GM19043 (cell line): Measurements from ENCODE around the gene VPS16.
A peak's percentile ranks its signal among the peaks of the same experiment; 100 is the strongest.

Experiments
- ATAC-seq: cut with Tn5 transposase; IDR thresholded peaks from one replicate; pipeline ENCODE4 v1.9.1; 2021; ENCODE audit warnings: low read depth; ENCODE audit not compliant: unreplicated experiment

VPS16 gene

DNA sequence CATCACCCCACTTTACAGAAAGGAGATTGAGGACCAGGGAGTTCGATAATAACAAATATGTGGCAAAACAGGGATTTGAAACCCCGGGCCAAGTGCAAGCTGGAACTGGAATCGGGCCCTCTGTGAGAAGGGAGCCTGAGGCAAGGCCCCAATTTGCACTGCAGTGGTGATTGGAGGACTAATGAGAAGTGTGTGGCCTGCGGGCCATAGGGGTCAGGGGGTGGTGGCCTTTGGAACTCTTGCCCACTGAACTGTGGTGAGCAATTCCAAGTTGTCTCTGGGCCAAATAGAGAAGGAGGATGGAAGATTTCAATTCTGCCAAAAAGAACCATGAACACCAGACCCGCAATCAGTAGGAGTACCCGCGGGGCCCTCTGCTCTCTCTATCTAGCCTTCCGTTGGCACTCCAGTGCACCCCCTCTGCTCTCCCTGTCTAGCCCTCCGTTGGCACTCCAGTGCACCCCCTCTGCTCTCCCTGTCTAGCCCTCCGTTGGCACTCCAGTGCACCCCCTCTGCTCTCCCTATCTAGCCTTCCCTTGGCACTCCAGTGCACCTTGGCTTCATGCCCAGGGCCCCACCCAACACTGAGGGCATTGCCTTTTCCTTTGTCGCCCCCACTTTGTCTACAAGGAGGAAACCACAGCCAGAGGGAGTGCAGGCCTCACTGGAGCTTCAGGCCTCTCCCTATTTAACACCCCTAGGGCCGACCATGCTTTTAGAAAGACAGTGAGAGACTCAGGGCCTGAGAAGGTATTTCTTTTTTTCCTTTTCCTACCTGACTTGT is 26.7 kb downstream of the VPS16 start:
- ATAC-seq, result no peak

DNA sequence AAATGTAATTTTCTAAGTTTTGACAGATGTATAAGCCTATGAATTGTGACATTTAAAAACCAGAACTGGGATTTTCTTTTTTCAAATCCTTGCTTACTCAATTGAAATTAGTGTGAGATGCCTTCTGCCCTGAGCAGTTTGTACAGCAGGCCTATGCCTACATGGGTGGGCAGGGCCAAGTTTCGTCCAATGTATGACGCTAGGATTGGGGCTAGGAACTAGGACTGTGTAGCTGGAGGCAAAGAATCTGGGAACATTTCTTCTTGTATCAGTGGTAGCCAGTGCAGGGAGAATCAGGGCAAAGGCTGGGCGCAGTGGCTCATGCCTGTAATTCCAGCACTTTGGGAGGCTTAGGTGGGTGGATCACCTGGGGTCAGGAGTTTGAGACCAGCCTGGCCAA is 28.8 kb downstream of the VPS16 start:
- no peak for ATAC-seq

DNA sequence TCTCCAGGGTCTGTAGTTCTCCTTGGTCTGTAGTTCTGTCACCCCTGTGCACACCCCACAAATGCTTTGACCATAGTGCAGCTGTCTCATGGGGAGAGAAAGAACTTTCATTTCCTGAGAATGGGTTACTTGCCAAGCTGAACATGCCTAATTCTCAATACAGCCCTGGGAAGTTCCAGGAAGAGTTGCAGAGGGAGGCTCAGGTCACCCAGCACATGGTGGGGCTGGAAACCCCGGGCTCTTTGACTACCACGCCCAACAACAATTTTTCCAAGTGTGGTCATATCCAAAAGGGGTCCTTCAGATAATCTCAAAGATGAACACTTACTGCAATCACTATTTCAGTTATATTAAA is 30.5 kb downstream of the VPS16 start:
- no peak for ATAC-seq

- no peak for ATAC-seq
These were observed 31.3 kb downstream of the VPS16 start for GRCh38 chr20:2871661-2872458.

DNA sequence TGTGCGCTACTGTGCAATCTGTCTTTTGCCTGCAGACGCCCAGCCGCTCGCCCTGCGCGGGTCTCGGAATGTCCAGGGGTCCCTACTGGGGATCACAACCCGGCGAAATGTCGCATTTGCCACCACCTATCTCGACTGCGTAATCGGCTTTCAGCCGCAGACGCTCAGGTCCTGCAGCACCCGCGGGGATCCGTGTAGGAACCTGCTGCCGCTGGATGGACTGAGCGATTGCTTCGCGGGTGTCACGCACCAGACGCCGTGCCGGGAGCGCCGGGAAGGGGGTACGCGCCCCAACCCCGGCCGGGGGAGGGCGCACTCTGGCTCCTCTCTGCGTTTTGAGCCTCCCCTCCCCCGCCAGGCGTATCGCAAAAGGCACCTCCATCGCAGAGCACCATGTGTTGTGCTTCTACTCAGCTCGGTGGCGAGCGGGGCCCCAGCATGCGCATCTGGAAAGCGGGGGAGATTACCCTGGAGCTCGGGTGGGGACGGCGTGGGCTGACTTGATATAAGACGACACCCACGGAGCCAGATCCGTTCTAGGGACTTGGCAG is 32.0 kb downstream of the VPS16 start:
- ATAC-seq, result peak; percentile 37

GRCh38 chr20:2873010-2873746 is 32.6 kb downstream of the VPS16 start, which contains the start of gene PTPRA:
Gene PTPRA (plus strand): TSS chr20:2873481. CDS start chr20:2964278, 90,797 bp downstream.
- peak; percentile 92 for ATAC-seq

GRCh38 chr20:2873747-2874041 is 33.1 kb downstream of the VPS16 start:
- ATAC-seq, result peak; percentile 22

- no peak for ATAC-seq
These were observed 33.9 kb downstream of the VPS16 start for GRCh38 chr20:2874456-2874855.

DNA sequence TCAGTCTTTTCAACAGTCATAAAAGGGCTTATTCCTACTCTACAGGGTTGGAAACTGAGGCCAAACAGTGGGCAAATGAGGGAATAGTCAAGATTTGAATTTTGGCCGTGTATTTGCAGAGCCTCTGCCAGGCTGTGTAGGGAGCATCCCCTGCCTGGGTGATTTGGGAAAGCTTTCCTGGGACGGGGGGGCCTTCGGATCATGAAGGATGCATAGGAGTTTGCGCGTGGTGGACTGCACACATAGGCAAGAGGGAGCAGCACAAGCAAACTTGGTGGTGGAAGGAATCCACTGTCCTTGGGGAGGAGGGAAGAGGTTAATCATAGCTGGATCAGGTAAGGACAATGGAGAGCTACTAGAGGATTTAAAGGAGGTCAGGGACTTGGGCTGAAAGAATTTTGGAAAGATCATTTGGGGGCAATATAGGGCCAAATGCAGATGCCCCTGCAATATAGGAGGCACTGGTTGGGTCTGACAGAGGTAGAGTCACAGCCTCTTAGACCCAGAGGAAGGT is 35.2 kb downstream of the VPS16 start:
- ATAC-seq, result no peak

DNA sequence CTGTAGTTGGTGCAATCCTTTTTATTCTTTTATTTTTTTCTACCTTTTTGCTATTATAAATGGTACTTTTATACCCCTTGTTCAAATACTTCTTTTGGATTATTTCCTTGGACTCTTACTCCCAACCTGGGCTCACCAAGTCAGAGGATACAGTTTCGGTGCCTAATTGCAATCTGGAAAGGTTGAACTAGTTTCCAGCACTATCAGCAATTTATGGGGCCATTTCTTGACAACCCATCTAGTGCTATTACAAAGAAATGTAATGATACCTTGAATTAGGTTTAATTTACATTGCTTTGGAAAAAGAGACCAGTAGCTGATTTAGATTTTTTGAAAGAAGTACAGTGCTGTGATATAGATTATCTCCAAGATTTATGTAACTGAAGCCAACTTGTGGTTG is 38.0 kb downstream of the VPS16 start:
- no peak for ATAC-seq

GRCh38 chr20:2879146-2879545 is 38.6 kb downstream of the VPS16 start:
- ATAC-seq, result no peak

DNA sequence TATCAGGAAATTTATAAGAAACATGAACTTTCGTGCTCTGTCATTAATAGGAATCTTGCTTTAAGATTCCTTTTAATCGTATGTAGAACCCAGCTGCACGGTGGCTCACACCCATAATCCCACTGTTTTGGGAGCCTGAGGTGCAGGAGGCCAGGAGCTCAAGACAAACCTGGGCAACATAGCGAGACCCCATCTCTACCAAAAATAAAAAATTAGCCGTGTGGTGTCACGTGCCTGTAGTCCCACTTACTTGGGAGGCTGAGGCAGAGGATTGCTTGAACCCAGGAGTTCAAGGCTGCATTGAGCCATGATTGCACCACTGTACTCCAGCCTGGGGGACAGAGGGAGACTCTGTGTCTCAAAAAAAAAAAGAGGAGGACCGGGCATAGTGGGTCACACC is 40.1 kb downstream of the VPS16 start:
- no peak for ATAC-seq

DNA sequence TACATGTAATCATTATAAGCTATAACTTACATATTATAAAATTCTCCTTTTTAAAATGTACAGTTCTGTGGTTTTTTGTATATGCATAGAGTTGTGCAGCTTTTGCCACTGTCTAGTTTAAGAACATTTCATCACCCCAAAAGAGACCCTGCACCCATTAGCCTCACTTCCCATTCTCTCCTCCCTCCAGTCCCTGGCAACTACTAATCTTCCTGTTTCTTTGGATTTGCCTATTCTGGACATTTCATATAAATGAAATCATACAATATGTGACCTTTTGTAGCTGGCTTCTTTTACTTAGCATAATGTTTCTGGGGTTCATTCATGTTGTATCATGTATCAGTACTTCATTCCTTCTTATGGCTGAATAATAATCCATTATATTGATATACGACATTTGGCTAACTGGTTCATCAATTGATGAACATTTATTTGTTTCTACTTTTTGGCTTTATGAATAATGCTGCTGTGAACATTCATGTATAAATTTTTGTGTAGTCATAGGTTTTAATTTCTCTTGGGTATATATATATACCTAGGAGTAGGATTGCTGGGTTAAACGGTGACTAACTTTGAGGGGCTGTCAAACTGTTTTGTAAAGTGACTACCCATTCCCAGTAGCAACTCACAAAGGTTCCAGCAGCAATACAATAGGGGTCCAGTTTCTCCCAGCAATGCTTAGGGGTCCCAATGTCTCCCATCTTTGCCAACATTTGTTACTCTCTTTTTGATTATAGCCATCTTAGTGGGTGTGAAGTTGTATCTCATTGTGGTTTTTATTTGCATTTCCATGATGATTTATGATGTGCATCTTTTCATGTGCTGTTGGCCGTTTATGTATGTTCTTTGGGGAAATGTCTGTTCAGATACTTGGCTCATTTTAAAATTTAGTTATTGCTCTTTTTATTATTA is 43.4 kb downstream of the VPS16 start:
- ATAC-seq, result no peak

GRCh38 chr20:2887715-2888114 is 47.2 kb downstream of the VPS16 start:
- no peak for ATAC-seq

DNA sequence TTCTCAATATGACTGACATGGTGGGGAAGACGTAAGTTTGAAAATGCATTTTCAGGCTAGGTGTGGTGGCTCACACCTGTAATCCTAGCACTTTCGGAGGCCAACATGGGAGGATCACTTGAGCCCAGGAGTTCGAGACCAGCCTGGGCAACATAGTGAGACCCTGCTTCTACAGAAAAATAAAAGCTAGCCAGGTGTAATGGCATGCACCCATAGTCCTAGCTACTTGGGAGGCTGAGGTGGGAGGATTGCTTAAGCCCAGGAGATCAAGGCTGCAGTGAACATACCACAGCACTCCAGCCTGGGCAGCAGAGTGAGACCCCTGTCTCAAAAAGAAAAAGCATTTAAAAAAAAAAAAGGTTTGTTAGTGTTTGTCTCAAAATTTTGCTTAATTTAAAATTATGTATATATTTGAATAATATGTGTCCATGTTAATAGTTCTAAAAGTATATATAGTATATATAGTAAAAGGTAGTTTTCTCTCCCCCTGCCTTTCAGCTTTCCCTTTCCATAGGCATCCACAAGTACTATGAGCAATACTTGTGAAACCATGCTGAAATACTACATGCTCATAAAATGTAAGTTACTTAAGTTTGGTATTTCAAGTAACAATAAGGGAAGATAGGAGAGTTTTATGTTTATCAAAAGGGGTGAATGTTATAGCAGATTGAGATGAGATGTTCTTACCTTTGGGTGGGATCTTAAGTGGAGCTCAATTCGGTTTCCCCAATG is 47.8 kb downstream of the VPS16 start:
- ATAC-seq, result no peak

DNA sequence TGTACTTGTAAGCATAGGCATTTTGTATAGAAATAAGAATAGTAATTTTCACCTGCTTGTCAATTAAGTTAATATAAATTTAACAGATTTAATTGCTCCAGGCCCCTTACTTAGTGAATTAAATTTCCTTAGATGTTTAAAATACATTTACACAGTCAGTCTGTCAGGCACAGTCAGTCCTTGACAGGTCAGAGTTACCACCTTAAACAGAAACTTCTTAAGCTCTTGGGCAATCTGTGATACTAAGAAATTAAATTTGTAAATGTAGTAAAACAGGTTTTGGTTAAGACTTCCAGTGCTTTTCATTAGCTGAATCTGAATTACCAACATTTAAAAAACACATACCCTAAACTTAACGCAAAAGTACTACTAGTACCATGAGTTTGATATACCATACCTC is 48.7 kb downstream of the VPS16 start:
- no peak for ATAC-seq

DNA sequence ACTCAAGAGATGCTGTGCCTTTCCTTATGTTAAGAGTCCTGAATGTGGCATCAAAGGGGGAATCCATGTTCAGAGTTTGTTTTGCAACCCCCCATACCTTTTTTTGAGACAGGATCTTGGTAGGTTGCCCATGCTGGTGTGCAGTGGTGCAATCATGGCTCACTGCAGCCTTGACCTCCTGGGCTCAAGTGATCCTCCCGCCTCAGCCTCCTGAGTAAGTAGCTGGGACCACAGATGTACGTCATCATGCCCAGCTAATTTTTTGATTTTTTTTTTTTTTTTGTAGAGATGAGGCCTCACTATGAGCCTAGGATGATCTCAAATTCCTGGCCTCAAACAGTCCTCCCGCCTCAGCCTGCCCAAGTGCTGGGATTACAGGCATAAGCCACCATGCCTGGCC is 49.3 kb downstream of the VPS16 start:
- ATAC-seq, result no peak

DNA sequence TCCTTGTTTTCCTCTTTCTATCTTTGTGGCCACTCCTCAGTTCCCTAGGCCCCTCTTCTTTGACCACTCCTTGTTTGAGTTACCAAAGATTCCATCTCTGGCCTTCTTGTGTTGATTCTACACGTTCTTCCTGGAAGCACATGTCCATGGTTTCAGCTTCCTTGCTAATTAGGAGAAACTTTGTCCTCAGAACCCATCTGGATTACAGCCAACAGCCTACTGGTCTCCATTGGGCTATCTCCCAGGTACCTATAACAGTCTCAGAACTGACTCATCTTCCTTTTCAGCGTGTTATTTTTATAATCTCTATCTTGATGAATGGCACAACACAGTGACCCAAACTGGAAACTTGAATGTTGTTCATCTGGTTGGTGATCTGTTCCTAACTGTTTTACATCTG is 50.2 kb downstream of the VPS16 start:
- ATAC-seq, result no peak

DNA sequence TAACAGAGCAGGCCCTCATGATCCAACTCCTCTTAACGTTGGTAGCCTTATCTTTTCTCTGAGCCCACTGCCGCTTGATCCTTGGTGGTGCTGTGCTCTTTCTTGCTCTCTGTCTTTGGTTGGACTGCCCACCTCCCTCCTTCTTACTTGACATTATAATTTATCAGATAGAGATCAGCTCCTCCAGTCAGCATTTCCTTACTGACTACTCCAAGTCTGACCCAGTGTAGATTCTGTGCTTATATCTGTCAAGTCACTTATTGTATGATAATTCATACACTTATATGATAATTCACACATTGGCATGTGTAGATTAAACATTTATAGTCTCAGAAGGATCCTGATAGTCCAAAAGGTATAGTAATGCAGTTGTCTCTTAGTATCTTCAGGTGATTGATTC is 50.8 kb downstream of the VPS16 start:
- ATAC-seq, result no peak
